WTC11 (cell line): Measurements from ENCODE around the gene B3GALT4. TPM values are rescaled to one million over a fixed set of nuclear protein-coding genes. Genes with fewer than 3 reads are reported as not detected.

ENCODE experiments used
- CBFB ChIP-seq: sonication (generic); formaldehyde crosslinking; IDR thresholded peaks from 2 replicates; pipeline ENCODE4 v1.8.1; 2022; ENCODE audit warnings: mild to moderate bottlenecking, low read depth, missing genetic modification reagents
- CREM ChIP-seq: sonication (generic); formaldehyde crosslinking; IDR thresholded peaks from 2 replicates; pipeline ENCODE4 v1.8.1; 2022; ENCODE audit warnings: mild to moderate bottlenecking, missing genetic modification reagents, moderate library complexity
- ESRRA ChIP-seq: sonication (generic); formaldehyde crosslinking; IDR thresholded peaks from 2 replicates; pipeline ENCODE4 v1.8.1; 2022; ENCODE audit warnings: mild to moderate bottlenecking, missing genetic modification reagents, borderline replicate concordance
- HMGA2 ChIP-seq: fragments of 250-450 bp; sonication (Bioruptor Pico); IDR thresholded peaks from 2 replicates; pipeline ENCODE4 v1.4.0; 2021; ENCODE audit warnings: mild to moderate bottlenecking, moderate library complexity
- IRF2 ChIP-seq: sonication (generic); formaldehyde crosslinking; IDR thresholded peaks from 2 replicates; pipeline ENCODE4 v1.8.0; 2022; ENCODE audit warnings: low read depth, missing genetic modification reagents, borderline replicate concordance
- JUN ChIP-seq: sonication (generic); formaldehyde crosslinking; IDR thresholded peaks from 2 replicates; pipeline ENCODE4 v1.8.0; 2023; ENCODE audit warnings: mild to moderate bottlenecking, missing genetic modification reagents
- KAT7 ChIP-seq: sonication (generic); formaldehyde crosslinking; IDR thresholded peaks from 2 replicates; pipeline ENCODE4 v1.8.1; 2023; ENCODE audit warnings: missing genetic modification reagents, mild to moderate bottlenecking, borderline replicate concordance
- MXD4 ChIP-seq: fragments of 250-450 bp; sonication (Bioruptor Pico); IDR thresholded peaks from 2 replicates; pipeline ENCODE4 v1.8.0; 2021; ENCODE audit warnings: mild to moderate bottlenecking, moderate library complexity, borderline replicate concordance
- NR2C2 ChIP-seq: sonication (generic); formaldehyde crosslinking; IDR thresholded peaks from 2 replicates; pipeline ENCODE4 v1.8.0; 2022; ENCODE audit warnings: mild to moderate bottlenecking, missing genetic modification reagents
- OVOL2 ChIP-seq: fragments of 250-450 bp; sonication (Bioruptor Pico); IDR thresholded peaks from 2 replicates; pipeline ENCODE4 v1.9.0; 2021; ENCODE audit warnings: mild to moderate bottlenecking, borderline replicate concordance
- TCF7 ChIP-seq: sonication (generic); formaldehyde crosslinking; IDR thresholded peaks from 2 replicates; pipeline ENCODE4 v1.8.0; 2022; ENCODE audit warnings: mild to moderate bottlenecking, low read depth, missing genetic modification reagents, moderate library complexity
- TEAD1 ChIP-seq: sonication (generic); formaldehyde crosslinking; IDR thresholded peaks from 2 replicates; pipeline ENCODE4 v1.8.0; 2022; ENCODE audit warnings: mild to moderate bottlenecking, missing genetic modification reagents
- TEAD4 ChIP-seq: sonication (generic); formaldehyde crosslinking; IDR thresholded peaks from 2 replicates; pipeline ENCODE4 v1.8.0; 2022; ENCODE audit warnings: mild to moderate bottlenecking, missing genetic modification reagents
- TP53 ChIP-seq: sonication (generic); formaldehyde crosslinking; IDR thresholded peaks from 2 replicates; pipeline ENCODE4 v1.8.1; 2023; ENCODE audit warnings: mild to moderate bottlenecking, missing genetic modification reagents
- ZBTB21 ChIP-seq: sonication (generic); formaldehyde crosslinking; IDR thresholded peaks from 2 replicates; pipeline ENCODE4 v1.8.1; 2023; ENCODE audit warnings: mild to moderate bottlenecking, missing genetic modification reagents, borderline replicate concordance
- ZNF232 ChIP-seq: sonication (generic); formaldehyde crosslinking; IDR thresholded peaks from 2 replicates; pipeline ENCODE4 v1.8.0; 2022; ENCODE audit warnings: mild to moderate bottlenecking, missing genetic modification reagents
- ZNF423 ChIP-seq: fragments of 250-450 bp; sonication (Bioruptor Pico); IDR thresholded peaks from 2 replicates; pipeline ENCODE4 v2.1.2; 2022; ENCODE audit warnings: mild to moderate bottlenecking, moderate library complexity
- total RNA-seq: library from RNA; stranded (reverse); gene quantifications from 3 replicates; pipeline ENCODE4 v1.2.3, GENCODE V29; 2021
- TF ChIP-seq, protein P1 (sequence below): sonication (generic); formaldehyde crosslinking; IDR thresholded peaks from 2 replicates; pipeline ENCODE4 v1.8.0; 2022; ENCODE audit warnings: mild to moderate bottlenecking, missing genetic modification reagents
- TF ChIP-seq, protein P2 (sequence below): sonication (generic); formaldehyde crosslinking; IDR thresholded peaks from 2 replicates; pipeline ENCODE4 v1.8.1; 2023; ENCODE audit warnings: mild to moderate bottlenecking, missing genetic modification reagents
- TF ChIP-seq, protein P3 (sequence below): sonication (generic); formaldehyde crosslinking; IDR thresholded peaks from 2 replicates; pipeline ENCODE4 v1.8.0; 2022; ENCODE audit warnings: mild to moderate bottlenecking, missing genetic modification reagents
- TF ChIP-seq, protein P4 (sequence below): fragments of 250-450 bp; sonication (Bioruptor Pico); IDR thresholded peaks from 2 replicates; pipeline ENCODE4 v1.9.0; 2021; ENCODE audit warnings: mild to moderate bottlenecking
- TF ChIP-seq, protein P5 (sequence below): sonication (generic); formaldehyde crosslinking; conservative IDR thresholded peaks from 2 replicates; pipeline ENCODE4 v1.8.1; 2022; ENCODE audit warnings: mild to moderate bottlenecking, missing genetic modification reagents
- TF ChIP-seq, protein P6 (sequence below): sonication (generic); formaldehyde crosslinking; IDR thresholded peaks from 2 replicates; pipeline ENCODE4 v1.8.1; 2022; ENCODE audit warnings: missing genetic modification reagents, borderline replicate concordance
- TF ChIP-seq, protein P7 (sequence below): sonication (generic); formaldehyde crosslinking; IDR thresholded peaks from 2 replicates; pipeline ENCODE4 v1.8.0; 2023; ENCODE audit warnings: missing genetic modification reagents
- TF ChIP-seq, protein P8 (sequence below): sonication (generic); formaldehyde crosslinking; IDR thresholded peaks from 2 replicates; pipeline ENCODE4 v1.8.1; 2022; ENCODE audit warnings: low read depth, missing genetic modification reagents, borderline replicate concordance
- TF ChIP-seq, protein P9 (sequence below): sonication (generic); formaldehyde crosslinking; IDR thresholded peaks from 2 replicates; pipeline ENCODE4 v1.8.1; 2023; ENCODE audit warnings: mild to moderate bottlenecking, missing genetic modification reagents, moderate library complexity
- TF ChIP-seq, protein P10 (sequence below): fragments of 250-450 bp; sonication (Bioruptor Pico); IDR thresholded peaks from 2 replicates; pipeline ENCODE4 v1.8.0; 2021; ENCODE audit warnings: mild to moderate bottlenecking

B3GALT4 gene
- total RNA-seq, 1 experiment from 2014 or later: 4.1 TPM

DNA sequence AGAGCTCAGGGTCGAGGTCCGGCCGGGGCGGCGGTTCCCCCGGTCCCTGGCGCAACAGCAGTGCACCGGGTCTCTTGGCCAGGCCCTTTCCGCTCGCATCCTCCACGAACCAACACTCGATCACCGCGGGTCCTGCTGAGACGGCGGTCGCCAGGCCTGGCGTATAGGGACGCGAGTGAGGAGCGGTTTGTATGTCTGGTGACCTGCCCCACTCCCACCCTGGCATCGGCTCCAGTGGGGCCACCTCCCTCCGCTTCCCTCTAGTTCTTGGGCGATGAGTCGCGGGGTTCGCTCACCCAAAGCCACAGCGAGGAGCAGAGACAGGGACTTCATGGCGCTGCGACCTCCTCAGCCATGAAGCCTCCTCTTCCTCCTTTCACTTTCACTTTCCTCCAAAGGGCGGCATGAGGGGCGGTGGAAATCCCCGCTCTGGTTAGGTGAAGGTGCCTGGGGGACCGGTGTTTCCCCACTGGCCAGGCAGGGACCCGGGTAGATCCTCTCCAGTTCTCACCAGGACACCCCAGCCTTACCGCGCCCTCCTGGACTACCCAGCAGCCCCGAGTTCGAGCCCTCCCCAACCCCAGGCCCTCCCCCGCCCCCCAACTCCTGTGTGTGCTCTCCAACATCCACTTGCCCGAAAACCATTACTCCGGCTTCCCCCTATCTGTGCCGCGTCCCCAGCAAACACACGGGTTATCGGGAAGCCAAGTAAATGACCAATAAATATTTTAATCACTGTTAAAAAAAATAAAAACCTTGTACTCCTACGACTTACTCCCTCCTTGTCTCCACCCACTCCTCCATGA lies 37.0 kb downstream of the B3GALT4 start, which contains the start of gene TAPBP (continued):
- TF ChIP-seq, protein P1, sequence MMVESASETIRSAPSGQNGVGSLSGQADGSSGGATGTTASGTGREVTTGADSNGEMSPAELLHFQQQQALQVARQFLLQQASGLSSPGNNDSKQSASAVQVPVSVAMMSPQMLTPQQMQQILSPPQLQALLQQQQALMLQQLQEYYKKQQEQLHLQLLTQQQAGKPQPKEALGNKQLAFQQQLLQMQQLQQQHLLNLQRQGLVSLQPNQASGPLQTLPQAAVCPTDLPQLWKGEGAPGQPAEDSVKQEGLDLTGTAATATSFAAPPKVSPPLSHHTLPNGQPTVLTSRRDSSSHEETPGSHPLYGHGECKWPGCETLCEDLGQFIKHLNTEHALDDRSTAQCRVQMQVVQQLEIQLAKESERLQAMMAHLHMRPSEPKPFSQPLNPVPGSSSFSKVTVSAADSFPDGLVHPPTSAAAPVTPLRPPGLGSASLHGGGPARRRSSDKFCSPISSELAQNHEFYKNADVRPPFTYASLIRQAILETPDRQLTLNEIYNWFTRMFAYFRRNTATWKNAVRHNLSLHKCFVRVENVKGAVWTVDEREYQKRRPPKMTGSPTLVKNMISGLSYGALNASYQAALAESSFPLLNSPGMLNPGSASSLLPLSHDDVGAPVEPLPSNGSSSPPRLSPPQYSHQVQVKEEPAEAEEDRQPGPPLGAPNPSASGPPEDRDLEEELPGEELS (CRISPR knock-in tag): no peak
- no peak for TF ChIP-seq TP53
- TF ChIP-seq, protein P2, sequence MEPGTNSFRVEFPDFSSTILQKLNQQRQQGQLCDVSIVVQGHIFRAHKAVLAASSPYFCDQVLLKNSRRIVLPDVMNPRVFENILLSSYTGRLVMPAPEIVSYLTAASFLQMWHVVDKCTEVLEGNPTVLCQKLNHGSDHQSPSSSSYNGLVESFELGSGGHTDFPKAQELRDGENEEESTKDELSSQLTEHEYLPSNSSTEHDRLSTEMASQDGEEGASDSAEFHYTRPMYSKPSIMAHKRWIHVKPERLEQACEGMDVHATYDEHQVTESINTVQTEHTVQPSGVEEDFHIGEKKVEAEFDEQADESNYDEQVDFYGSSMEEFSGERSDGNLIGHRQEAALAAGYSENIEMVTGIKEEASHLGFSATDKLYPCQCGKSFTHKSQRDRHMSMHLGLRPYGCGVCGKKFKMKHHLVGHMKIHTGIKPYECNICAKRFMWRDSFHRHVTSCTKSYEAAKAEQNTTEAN (CRISPR knock-in tag): no peak
- TF ChIP-seq TEAD4: no peak
- TF ChIP-seq, protein P3, sequence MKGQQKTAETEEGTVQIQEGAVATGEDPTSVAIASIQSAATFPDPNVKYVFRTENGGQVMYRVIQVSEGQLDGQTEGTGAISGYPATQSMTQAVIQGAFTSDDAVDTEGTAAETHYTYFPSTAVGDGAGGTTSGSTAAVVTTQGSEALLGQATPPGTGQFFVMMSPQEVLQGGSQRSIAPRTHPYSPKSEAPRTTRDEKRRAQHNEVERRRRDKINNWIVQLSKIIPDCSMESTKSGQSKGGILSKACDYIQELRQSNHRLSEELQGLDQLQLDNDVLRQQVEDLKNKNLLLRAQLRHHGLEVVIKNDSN (CRISPR knock-in tag): peak; percentile 45; the same call in 1 of the 2 replicates
- TF ChIP-seq IRF2 (CRISPR knock-in tag): 0 out of 2 replicates have a peak, but pooled peaks have one; percentile 65
- TF ChIP-seq, protein P4, sequence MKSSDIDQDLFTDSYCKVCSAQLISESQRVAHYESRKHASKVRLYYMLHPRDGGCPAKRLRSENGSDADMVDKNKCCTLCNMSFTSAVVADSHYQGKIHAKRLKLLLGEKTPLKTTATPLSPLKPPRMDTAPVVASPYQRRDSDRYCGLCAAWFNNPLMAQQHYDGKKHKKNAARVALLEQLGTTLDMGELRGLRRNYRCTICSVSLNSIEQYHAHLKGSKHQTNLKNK: no peak
- TF ChIP-seq, protein P5, sequence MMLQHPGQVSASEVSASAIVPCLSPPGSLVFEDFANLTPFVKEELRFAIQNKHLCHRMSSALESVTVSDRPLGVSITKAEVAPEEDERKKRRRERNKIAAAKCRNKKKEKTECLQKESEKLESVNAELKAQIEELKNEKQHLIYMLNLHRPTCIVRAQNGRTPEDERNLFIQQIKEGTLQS (CRISPR knock-in tag): no peak
- no peak for TF ChIP-seq CREM (CRISPR knock-in tag)
- no peak for TF ChIP-seq ZBTB21 (CRISPR knock-in tag)
- no peak for TF ChIP-seq ZNF232 (CRISPR knock-in tag)
- TF ChIP-seq CBFB (CRISPR knock-in tag): no peak
- TF ChIP-seq MXD4 (CRISPR knock-in tag): no peak
- no peak for TF ChIP-seq ESRRA (CRISPR knock-in tag)
- no peak for TF ChIP-seq OVOL2 (CRISPR knock-in tag)
- no peak for TF ChIP-seq TCF7 (CRISPR knock-in tag)
- TF ChIP-seq, protein P6, sequence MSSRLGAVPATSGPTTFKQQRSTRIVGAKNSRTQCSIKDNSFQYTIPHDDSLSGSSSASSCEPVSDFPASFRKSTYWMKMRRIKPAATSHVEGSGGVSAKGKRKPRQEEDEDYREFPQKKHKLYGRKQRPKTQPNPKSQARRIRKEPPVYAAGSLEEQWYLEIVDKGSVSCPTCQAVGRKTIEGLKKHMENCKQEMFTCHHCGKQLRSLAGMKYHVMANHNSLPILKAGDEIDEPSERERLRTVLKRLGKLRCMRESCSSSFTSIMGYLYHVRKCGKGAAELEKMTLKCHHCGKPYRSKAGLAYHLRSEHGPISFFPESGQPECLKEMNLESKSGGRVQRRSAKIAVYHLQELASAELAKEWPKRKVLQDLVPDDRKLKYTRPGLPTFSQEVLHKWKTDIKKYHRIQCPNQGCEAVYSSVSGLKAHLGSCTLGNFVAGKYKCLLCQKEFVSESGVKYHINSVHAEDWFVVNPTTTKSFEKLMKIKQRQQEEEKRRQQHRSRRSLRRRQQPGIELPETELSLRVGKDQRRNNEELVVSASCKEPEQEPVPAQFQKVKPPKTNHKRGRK (CRISPR knock-in tag): no peak
- TF ChIP-seq, protein P7, sequence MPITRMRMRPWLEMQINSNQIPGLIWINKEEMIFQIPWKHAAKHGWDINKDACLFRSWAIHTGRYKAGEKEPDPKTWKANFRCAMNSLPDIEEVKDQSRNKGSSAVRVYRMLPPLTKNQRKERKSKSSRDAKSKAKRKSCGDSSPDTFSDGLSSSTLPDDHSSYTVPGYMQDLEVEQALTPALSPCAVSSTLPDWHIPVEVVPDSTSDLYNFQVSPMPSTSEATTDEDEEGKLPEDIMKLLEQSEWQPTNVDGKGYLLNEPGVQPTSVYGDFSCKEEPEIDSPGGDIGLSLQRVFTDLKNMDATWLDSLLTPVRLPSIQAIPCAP: peak; percentile 79
- TF ChIP-seq, protein P8, sequence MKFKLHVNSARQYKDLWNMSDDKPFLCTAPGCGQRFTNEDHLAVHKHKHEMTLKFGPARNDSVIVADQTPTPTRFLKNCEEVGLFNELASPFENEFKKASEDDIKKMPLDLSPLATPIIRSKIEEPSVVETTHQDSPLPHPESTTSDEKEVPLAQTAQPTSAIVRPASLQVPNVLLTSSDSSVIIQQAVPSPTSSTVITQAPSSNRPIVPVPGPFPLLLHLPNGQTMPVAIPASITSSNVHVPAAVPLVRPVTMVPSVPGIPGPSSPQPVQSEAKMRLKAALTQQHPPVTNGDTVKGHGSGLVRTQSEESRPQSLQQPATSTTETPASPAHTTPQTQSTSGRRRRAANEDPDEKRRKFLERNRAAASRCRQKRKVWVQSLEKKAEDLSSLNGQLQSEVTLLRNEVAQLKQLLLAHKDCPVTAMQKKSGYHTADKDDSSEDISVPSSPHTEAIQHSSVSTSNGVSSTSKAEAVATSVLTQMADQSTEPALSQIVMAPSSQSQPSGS (CRISPR knock-in tag): no peak
- TF ChIP-seq HMGA2: no peak
- no peak for TF ChIP-seq ZNF423 (CRISPR knock-in tag)
- TF ChIP-seq, protein P9, sequence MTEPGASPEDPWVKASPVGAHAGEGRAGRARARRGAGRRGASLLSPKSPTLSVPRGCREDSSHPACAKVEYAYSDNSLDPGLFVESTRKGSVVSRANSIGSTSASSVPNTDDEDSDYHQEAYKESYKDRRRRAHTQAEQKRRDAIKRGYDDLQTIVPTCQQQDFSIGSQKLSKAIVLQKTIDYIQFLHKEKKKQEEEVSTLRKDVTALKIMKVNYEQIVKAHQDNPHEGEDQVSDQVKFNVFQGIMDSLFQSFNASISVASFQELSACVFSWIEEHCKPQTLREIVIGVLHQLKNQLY (CRISPR knock-in tag): no peak
- TF ChIP-seq, protein P10, sequence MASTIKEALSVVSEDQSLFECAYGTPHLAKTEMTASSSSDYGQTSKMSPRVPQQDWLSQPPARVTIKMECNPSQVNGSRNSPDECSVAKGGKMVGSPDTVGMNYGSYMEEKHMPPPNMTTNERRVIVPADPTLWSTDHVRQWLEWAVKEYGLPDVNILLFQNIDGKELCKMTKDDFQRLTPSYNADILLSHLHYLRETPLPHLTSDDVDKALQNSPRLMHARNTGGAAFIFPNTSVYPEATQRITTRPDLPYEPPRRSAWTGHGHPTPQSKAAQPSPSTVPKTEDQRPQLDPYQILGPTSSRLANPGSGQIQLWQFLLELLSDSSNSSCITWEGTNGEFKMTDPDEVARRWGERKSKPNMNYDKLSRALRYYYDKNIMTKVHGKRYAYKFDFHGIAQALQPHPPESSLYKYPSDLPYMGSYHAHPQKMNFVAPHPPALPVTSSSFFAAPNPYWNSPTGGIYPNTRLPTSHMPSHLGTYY (CRISPR knock-in tag): no peak
- TF ChIP-seq JUN (CRISPR knock-in tag): no peak
- no peak for TF ChIP-seq KAT7 (CRISPR knock-in tag)
- TF ChIP-seq NR2C2 (CRISPR knock-in tag): no peak
- peak; percentile 58; the same call in 1 of the 2 replicates for TF ChIP-seq TEAD1
